BLaER1 treated with 17β-estradiol and CSF1 and Interleukin-3, amounts not matched to agents 10 nM and 100 nM (cell line): Measurements from ENCODE around the gene PACSIN3.

Source experiments
- H3K27ac ChIP-seq, 11 experiments: shearing (Covaris generic); formaldehyde crosslinking; 2 replicates each; pipeline ENCODE4 v1.8.1; 2022
- H3K27me3 ChIP-seq, 11 experiments: shearing (Covaris generic); formaldehyde crosslinking; 2 replicates each; pipeline ENCODE4 v1.8.1; 2022
- H3K36me3 ChIP-seq, 11 experiments: shearing (Covaris generic); formaldehyde crosslinking; 2 replicates each; pipeline ENCODE4 v1.8.1; 2022
- H3K4me1 ChIP-seq, 10 experiments: shearing (Covaris generic); formaldehyde crosslinking; 2 replicates each; pipeline ENCODE4 v1.8.1; 2022
- H3K4me2 ChIP-seq, 11 experiments: shearing (Covaris generic); formaldehyde crosslinking; 2 replicates each; pipeline ENCODE4 v1.8.1; 2022
- H3K4me3 ChIP-seq, 10 experiments: shearing (Covaris generic); formaldehyde crosslinking; 2 replicates each; pipeline ENCODE4 v1.8.1; 2022
- H3K9ac ChIP-seq, 11 experiments: shearing (Covaris generic); formaldehyde crosslinking; 2 replicates each; pipeline ENCODE4 v1.8.1; 2022
- H3K9me3 ChIP-seq, 11 experiments: shearing (Covaris generic); formaldehyde crosslinking; replicated peaks in 1 of 11; 2 replicates each; pipeline ENCODE4 v1.8.1; 2022
- H4K20me1 ChIP-seq, 11 experiments: shearing (Covaris generic); formaldehyde crosslinking; 2 replicates each; pipeline ENCODE4 v1.8.1; 2022
- Cebpa-rat ChIP-seq, 11 experiments: shearing (Covaris generic); IDR thresholded peaks; 2 replicates each; pipeline ENCODE4 v1.8.1; 2022

The PACSIN3 gene

DNA sequence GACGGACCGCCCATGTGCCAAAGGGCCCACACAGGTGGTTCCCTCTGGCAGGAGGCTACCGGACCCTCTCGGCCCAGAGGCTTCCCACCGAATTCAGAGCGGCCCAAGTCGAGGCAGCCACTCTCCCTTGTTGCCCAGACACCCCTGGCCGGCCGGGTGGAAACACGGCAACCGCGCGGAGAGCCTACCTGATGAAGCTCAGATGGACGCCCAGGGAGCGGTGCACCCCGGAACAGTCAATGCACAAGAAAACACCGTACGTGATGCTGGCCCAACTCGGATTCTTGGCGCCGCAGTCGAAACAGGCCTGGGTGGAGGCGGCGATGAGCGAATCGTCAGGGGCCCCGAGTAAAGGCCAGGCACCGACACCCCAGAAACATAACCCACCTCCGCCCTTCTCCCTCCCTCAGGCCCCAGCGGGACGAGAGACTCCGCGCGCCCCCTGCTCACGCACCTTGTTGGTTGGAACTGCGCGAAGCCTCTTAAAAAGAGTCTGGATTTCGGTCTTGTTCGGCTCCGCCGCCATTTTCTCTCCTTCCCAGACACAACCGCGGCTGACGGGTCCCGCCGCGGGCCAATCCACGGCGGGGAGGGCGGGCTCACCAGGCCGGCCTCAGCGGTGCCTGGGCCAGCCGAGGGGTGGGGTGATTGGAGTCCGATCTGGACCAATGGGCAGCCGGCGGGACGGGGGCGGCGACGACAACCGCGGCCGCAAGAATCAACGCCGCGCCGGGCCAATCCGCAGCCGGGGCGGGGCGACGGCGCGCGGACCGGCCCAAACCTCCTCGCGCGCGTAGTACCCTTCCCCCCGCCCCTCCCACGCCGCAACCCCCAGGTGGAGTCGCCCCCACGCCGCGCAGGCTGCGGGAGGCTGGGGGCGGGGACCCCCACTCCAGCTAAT is 9.7 kb downstream of the PACSIN3 start, which contains the start of gene ARFGAP2:
Gene ARFGAP2 (minus strand): TSS at position 552 of the 901 bp plus-strand sequence. CDS start 26 bp downstream, at position 526.
- H3K36me3 ChIP-seq: peaks cover 38 to 69% (median 56%) of the 10 kb centered on the region in 11 experiments

DNA sequence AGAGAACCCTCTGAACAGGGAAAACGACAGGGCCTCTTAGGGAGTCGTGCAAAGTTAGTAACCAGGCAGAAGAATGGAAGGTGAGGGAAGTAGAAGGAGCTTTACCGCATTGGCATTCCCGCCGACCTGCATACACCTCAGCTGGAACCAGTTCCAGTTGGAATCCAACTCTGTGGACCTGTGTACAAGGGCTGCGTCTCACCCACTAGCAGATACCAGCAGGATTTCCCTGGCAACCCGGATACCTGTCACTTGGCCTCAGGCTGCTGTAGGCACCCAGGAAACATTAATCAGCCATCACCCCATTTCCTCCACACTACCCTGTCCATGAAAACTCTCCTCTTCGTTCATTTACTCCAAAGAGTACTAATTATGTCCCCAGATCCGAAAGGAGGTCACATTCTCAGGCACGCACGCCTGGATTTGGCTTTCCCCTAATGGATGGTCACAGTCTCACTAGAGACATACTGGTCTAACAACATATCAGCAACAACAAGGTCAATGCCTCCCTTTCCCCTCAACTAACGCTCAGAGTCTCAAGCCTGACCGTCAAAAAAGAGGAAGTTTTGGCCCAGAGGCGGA is 10.4 kb downstream of the PACSIN3 start:
- TF ChIP-seq Cebpa-rat (IDR thresholded peaks at IDR 0.05): no peak
- peak overlapping the region; percentile 92 to 100 (median 98) for H3K9ac ChIP-seq
- peak overlapping the region; percentile 81 to 100 (median 96) for H3K4me3 ChIP-seq
- H3K9me3 ChIP-seq: no peaks in the 10 kb centered on the region
- H3K4me1 ChIP-seq: peaks cover 26 to 59% (median 35%) of the 10 kb centered on the region in 10 experiments
- peak overlapping the region; percentile 96 to 99 (median 97) for H3K27ac ChIP-seq
- peaks cover 44 to 53% (median 48%) of the 10 kb centered on the region in 11 experiments for H4K20me1 ChIP-seq
- H3K36me3 ChIP-seq: peaks cover 45 to 74% (median 63%) of the 10 kb centered on the region in 11 experiments
- H3K27me3 ChIP-seq: no peaks in the 10 kb centered on the region
- H3K4me2 ChIP-seq: peak overlapping the region; percentile 83 to 100 (median 95)

More for the DNA sequence above, 9.7 kb downstream of the PACSIN3 start, which contains the start of gene ARFGAP2:
- Histone ChIP-seq H3K9me3 (no peaks in the 10 kb centered on the region), H4K20me1 (peaks cover 37 to 45% (median 41%) of the 10 kb centered on the region in 11 experiments), H3K4me1 (peaks cover 26 to 59% (median 35%) of the 10 kb centered on the region in 10 experiments), H3K9ac (peak within 1 kb of the TSS; percentile 92 to 100 (median 98)), H3K4me2 (peak within 1 kb of the TSS; percentile 89 to 100 (median 95)), H3K27ac (peak within 1 kb of the TSS; percentile 96 to 99 (median 97)), H3K4me3 (peak within 1 kb of the TSS; percentile 81 to 100 (median 96)), H3K27me3 (no peaks in the 10 kb centered on the region)
- no peak for TF ChIP-seq Cebpa-rat (IDR thresholded peaks at IDR 0.05)

DNA sequence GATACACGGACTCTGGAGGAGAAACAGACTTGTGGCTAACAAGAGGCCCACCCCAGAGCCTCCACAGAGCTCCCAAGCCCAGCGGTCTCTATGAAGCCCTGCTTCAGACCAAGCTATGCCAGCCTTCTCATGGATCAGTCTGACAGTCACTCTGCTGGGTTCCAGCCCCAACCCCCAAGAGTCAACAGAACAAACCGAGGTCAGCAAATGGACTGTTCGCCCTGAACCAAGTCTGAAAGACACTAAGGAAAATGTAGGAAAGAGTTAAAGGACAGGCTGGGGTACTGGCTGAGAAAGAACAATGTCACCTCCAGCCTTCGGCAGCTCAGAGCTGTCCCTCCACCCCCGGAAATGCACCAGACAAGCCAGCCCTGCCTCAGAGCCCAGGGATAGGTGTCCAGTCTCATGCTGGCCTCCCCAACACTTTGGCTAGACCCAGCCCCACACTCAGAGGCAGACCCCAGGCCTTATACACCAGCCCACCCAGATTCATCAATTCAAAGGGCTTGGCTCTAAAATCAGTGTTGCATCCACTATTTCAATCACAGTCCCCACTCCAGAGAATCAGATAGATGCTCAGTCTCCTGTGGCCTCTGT is 13.4 kb downstream of the PACSIN3 start:
- no peak for TF ChIP-seq Cebpa-rat (IDR thresholded peaks at IDR 0.05)
- H3K9me3 ChIP-seq: no peaks in the 10 kb centered on the region
- no peak overlapping the region for H3K4me2 ChIP-seq
- H3K27ac ChIP-seq: no peak overlapping the region
- H3K27me3 ChIP-seq: no peaks in the 10 kb centered on the region
- no peak overlapping the region for H3K4me3 ChIP-seq
- peaks cover 73 to 83% (median 78%) of the 10 kb centered on the region in 11 experiments for H4K20me1 ChIP-seq
- peaks cover 18 to 42% (median 20%) of the 10 kb centered on the region in 10 experiments for H3K4me1 ChIP-seq
- H3K9ac ChIP-seq: peak overlapping the region in 8 of 11 experiments; percentile 17 to 60 (median 33); a peak in 12 of 22 replicates
- peaks cover 74 to 81% (median 76%) of the 10 kb centered on the region in 11 experiments for H3K36me3 ChIP-seq

- peaks cover 84 to 91% (median 86%) of the 10 kb centered on the region in 11 experiments for H3K36me3 ChIP-seq
These were observed 14.4 kb downstream of the PACSIN3 start for GRCh38 chr11:47171856-47172255.

DNA sequence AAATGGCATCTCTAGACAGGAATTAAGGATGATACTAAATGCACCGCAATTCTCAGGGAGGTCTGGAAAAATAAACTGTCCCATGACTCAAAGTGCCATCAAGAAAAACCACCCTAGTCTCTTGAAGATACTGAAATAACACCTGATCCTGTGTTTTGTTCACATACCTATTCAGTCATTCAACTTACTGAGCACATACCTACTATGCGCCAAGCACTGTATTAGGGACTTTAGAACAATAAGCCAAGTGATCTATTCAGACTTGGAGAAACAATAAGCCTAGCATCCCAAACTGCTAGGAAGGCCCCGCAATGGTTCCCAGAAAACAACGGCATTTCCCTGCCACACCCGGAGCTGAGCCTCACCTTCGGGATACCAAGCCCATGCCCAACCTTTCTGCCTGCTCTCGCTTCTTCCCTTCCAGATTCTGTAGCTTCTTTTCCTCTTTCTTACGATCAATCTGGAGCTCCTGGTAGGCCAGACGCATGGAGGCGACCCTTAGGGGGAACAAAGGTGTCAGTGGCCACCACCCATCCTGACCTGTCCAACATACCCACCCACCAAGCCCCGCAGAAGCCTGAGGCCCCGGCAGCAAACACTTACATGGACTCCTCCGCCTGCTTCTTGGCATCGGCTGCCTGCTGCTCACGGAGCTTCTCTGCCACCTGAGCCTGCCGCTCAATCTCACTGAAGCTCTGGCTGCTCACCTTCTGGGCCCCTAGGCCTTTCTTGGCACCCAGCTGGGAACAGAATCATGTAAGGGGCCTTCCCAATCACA is 15.0 kb downstream of the PACSIN3 start:
- Histone ChIP-seq H3K9ac (peak overlapping the region in 2 of 11 experiments; percentile 8 to 9; a peak in 1 of 22 replicates), H3K4me1 (peaks cover 14 to 37% (median 16%) of the 10 kb centered on the region in 10 experiments), H3K4me3 (no peak overlapping the region), H3K9me3 (no peaks in the 10 kb centered on the region), H3K27me3 (no peaks in the 10 kb centered on the region), H3K4me2 (no peak overlapping the region), H3K27ac (no peak overlapping the region), H3K36me3 (peaks cover 90 to 97% (median 92%) of the 10 kb centered on the region in 11 experiments), H4K20me1 (peaks cover 88 to 99% (median 94%) of the 10 kb centered on the region in 11 experiments)
- TF ChIP-seq Cebpa-rat (IDR thresholded peaks at IDR 0.05): no peak

More at GRCh38 chr11:47171856-47172255, 14.4 kb downstream of the PACSIN3 start:
- no peak overlapping the region for H3K4me3 ChIP-seq
- H3K27ac ChIP-seq: no peak overlapping the region
- no peak for TF ChIP-seq Cebpa-rat (IDR thresholded peaks at IDR 0.05)
- peak overlapping the region in 2 of 11 experiments; percentile 8 to 29; a peak in 2 of 22 replicates for H3K9ac ChIP-seq
- no peaks in the 10 kb centered on the region for H3K9me3 ChIP-seq
- no peaks in the 10 kb centered on the region for H3K27me3 ChIP-seq
- H4K20me1 ChIP-seq: peaks cover 82 to 93% (median 87%) of the 10 kb centered on the region in 11 experiments
- peaks cover 14 to 37% (median 16%) of the 10 kb centered on the region in 10 experiments for H3K4me1 ChIP-seq
- H3K4me2 ChIP-seq: no peak overlapping the region

GRCh38 chr11:47166368-47166767 is 19.9 kb downstream of the PACSIN3 start:
- no peak overlapping the region for H3K4me2 ChIP-seq
- no peaks in the 10 kb centered on the region for H3K4me1 ChIP-seq
- H3K27me3 ChIP-seq: no peaks in the 10 kb centered on the region
- no peak overlapping the region for H3K4me3 ChIP-seq
- no peak overlapping the region for H3K27ac ChIP-seq
- TF ChIP-seq Cebpa-rat (IDR thresholded peaks at IDR 0.05): no peak
- H3K9me3 ChIP-seq: no peaks in the 10 kb centered on the region
- peaks cover 96 to 100% (median 100%) of the 10 kb centered on the region in 11 experiments for H4K20me1 ChIP-seq
- H3K36me3 ChIP-seq: peaks cover 88 to 100% (median 97%) of the 10 kb centered on the region in 11 experiments
- peak overlapping the region in 3 of 11 experiments; percentile 2 to 47 (median 9); a peak in 3 of 22 replicates for H3K9ac ChIP-seq

GRCh38 chr11:47165253-47165840 is 20.9 kb downstream of the PACSIN3 start:
- Histone ChIP-seq H3K27ac (no peak overlapping the region), H3K36me3 (peaks cover 79 to 96% (median 90%) of the 10 kb centered on the region in 11 experiments), H4K20me1 (peaks cover 92 to 100% (median 99%) of the 10 kb centered on the region in 11 experiments; a peak in 21 of 22 replicates), H3K4me1 (no peaks in the 10 kb centered on the region), H3K4me2 (no peak overlapping the region), H3K9ac (no peak overlapping the region; a peak in 1 of 22 replicates), H3K27me3 (no peaks in the 10 kb centered on the region), H3K4me3 (no peak overlapping the region), H3K9me3 (no peaks in the 10 kb centered on the region)
- no peak for TF ChIP-seq Cebpa-rat (IDR thresholded peaks at IDR 0.05)

DNA sequence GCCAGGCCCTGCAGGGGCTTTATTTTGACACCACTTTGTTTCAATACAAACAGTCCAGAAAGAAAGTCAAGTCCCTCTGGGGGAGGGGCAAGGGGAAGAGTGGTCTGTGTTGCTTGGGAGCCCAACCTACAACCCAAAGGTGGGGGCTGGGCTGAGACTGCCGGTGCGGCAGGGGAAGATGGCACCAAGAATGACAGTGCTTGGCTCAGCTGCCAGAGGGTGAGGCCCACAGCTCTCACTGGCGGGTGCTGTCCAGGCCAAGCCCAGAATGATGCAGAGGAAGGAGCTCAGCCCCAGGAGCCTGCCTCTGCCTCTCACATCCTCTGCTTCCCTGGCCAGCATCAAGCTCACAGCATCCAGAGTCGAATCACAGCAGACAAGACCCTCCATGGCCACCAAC is 21.9 kb downstream of the PACSIN3 start:
- no peak for TF ChIP-seq Cebpa-rat (IDR thresholded peaks at IDR 0.05)
- H4K20me1 ChIP-seq: peaks cover 82 to 98% (median 89%) of the 10 kb centered on the region in 11 experiments; a peak in 21 of 22 replicates

More for the DNA sequence above, 21.9 kb downstream of the PACSIN3 start:
- Histone ChIP-seq H3K27ac (no peak overlapping the region), H3K4me3 (no peak overlapping the region), H3K27me3 (no peaks in the 10 kb centered on the region), H3K36me3 (peaks cover 72 to 96% (median 82%) of the 10 kb centered on the region in 11 experiments), H3K9ac (no peak overlapping the region), H3K4me2 (no peak overlapping the region), H3K4me1 (no peaks in the 10 kb centered on the region), H3K9me3 (no peaks in the 10 kb centered on the region)
